Cerebellar cortex (tissue), 1 donor: ENCODE measurements around the gene NTM.
A peak's percentile ranks its signal among the peaks of the same experiment; 100 is the strongest.

Source experiments
- DNase-seq: peaks from one replicate; pipeline ENCODE4 v3.0.0-alpha.2; 2015; ENCODE audit warnings: low spot score

NTM gene

DNA sequence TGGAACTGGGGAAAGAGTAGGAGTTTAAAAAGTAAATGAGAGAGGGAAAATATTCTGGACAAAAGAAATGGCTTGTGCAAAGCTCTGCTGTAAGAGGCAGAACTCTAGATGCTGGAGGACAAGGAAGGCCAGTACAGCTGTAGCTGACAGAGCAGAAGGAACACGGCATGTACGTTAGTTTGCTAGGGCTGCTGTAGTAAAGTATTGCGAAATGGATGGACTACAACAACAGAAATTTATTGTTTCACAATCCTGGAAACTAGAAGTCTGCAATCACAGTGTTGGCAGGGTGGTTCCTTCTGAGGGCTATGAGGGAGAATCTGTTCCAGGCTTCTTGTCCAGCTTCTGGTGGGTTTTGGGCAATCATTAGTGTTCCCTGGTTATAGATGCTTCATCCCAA lies 454.4 kb downstream of the NTM start:
- no peak for DNase-seq

DNA sequence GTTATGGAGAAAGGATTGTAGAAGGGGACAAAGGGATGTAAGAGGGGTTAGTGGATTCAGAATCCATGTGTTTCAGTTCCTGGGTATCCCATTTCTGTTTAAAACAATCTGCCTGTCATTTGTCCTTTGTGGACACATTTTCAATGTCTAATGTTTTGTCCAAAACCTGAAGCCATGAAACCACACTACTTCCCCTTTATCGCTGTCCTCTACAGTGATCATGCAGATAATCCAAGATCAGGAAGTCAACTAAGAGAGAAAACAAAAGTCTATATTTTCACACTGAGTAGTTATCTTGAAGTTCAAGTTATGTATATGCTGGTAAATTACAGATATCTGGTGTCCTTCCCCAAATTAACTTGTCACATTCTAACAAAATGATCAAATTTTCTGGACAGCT lies 457.0 kb downstream of the NTM start:
- no peak for DNase-seq

DNA sequence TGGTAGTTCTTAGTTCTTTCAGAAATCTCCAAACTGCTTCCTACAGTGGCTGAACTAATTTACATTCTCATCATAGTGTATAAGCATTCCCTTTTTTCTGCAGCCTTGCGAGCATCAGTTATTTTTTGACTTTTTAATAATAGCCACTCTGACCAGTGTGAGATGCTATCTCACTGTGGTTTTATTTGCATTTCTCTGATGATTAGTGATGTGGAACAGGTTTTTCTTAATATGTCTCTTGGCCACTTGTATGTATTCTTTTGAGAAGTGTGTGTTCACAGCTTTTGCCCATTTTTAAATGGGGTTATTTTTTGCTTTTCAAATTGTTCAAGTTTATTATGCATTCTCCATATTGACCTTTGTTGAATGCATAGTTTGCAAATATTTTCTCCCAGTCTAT lies 459.3 kb downstream of the NTM start:
- DNase-seq = no peak

DNA sequence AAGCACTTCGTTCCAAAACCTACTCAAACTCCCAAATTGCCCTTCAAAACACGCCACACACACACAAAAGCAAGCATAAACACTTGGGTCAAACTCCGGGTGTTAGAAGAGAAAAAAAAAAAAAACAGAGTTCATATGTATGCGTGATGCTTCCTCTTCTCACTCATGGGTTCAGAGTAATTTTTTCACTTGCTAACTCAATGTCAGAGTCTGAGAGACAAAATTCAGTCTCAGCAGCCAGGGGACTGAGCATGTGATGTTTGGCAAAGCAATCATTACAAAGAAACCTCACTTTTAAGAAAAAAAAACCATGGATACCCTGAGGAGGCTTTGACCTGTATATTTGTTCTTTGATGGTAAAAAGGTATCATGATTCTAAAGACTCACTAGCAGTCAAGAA lies 461.7 kb downstream of the NTM start:
- no peak for DNase-seq

DNA sequence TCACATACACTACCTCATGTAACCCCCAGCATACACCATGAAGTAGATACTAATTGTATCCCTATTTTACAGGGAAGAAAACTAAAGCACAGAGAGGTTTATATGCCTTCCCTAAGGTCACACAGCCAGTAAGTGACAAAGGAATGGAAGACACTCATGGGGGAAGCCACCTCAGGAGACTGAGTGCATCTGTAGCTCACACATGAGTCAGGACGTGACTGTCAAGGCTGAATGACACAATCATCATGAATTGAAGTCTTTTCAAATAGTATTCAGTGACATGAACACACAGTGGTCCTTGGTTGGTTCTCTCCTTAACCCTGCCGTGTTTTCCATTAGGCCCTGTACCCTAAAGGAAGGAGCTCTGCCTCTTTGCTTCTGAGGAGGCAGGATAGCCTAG lies 463.0 kb downstream of the NTM start:
- DNase-seq = no peak

DNA sequence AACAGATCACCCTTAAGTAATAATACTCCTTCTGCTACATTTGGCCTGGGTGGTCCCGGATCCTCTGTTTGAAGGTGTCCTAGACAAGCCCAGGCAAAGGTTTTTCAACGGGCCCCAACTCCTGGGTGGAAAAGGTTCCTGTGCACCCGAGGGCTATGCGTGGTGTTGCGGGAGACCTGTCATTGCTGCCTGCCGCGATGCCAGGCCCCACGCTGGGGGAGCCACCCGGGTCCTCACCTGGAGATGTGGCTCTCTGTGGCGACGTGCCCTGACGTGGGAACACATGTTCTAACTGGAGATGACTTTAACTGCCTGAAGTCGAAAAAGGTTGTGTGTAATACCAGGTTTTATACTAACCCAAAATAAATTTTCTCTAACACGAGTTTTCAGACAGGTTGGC lies 467.1 kb downstream of the NTM start:
- DNase-seq = no peak

DNA sequence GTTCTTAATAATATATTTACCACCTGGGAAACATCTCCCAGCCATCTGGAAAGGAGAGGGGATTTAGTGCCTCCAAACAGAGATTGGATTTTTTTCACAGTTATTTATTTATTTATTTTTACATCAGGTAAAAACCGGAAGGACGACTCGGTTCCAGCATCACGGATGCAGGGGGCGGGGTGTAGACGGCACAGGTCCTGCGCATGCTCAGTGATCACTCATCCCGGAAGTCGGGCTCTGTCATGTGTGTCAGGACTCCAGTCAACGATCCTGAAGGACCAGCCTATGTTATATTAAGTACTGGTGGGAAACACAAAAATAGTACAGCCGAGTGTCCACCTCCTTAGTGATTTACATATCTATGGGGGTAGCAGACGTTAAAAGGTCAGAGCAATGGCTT lies 467.6 kb downstream of the NTM start:
- DNase-seq = no peak

DNA sequence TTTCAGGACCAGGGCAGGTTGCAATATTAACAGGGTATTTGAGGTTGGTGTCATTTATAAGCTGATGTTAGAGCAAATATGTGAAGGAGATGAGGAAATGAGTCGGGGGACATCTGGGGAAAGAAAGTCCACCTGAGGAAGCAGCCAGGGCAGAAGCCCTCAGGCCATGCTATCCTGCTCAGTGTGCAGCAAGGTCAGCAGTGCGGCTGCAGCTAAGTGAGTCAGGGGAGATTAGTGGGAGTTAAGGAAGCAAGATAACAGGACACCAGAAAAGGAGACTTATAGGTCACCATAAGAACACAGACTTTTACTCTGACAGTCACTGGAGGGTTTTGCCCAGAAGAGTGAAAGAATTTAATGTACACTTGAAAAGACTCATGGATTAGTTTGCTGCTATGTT lies 468.9 kb downstream of the NTM start:
- DNase-seq = no peak

DNA sequence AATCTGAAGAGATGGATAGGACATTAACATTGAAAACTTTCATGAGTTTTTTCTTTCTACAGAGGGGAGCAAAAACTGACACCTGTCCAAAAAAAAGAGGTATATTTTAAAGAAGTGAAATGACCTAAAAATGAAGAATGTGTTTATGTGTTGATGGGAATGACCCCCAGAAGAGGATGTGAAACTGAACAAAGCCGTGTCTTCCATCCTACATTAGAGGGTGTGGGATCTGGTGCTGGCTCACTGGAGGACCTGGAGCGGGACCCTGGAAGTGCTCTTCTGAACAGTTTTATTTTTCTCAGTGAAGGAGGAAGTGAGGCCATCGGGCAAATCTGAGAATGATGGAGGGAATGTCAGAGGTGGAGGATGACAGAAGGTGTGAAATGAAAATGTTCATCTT lies 470.1 kb downstream of the NTM start:
- DNase-seq = no peak

DNA sequence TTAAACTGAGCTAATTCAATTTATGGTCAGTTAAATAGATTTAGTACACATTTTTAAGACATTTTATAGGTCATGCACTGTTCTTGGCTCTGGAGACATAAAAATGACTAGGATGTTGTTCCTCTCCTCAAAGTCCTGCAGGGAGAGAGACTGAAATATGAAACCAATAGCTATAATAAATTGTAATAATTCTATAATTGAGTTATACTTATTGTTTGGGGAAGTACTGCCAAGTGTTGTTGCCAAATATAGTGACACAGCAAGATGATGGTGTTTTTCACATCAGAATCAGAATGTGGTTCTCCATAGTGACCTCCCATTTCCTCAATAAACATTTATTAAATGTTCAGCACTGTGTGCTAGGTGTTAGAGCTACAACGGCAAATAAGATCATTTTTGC lies 470.6 kb downstream of the NTM start:
- DNase-seq = no peak

DNA sequence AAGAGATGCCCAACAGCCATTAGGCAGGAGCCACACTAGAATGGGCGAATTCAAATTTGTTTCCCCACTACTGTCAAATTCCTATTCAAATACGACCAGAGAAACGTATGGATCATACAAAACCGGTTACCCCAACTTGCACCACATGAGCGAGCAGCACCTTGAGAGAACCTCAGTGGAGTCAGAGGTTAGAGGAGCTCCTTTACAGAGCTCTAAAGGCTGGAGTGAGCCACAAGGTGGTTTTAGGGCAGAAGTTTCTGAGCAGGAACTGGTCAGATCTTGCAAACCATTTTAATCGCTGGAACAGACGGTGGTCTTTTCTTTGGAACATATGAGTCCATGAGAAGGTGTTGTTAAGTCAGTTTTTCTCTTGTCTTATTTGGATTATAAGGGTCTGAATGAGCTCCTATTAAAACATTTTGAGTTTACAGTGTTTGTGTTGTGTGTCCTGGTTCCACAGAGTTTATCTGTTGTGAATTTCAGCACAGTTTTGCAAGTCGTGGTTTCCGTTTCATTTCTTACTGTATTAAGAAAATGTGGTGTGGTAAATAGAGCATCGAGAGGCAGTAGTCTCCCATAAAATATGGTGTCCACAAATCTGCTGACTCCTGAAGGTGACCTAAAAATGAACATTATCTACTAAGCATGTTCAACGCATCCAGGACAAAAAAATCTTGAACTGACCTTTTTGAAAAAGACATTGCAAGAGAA lies 471.7 kb downstream of the NTM start:
- DNase-seq = no peak

DNA sequence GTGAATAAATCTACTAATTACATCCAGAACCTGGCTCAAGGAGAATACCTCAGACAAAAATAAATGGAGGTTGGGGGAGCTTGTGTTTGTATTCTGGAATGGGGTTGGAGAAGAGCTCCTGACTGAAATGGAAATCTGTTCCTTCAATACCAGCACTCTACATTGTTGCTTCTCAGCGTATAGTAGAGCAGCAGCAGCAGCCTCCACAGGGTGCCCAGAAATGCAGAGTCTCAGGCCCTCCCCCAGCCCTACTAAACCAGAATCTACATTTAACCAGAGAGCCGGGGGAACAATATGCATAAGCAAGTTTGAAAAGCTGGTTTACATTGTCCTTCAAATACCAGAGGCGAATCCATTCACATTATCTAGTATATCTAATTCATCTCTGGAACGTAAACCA lies 474.8 kb downstream of the NTM start:
- no peak for DNase-seq

DNA sequence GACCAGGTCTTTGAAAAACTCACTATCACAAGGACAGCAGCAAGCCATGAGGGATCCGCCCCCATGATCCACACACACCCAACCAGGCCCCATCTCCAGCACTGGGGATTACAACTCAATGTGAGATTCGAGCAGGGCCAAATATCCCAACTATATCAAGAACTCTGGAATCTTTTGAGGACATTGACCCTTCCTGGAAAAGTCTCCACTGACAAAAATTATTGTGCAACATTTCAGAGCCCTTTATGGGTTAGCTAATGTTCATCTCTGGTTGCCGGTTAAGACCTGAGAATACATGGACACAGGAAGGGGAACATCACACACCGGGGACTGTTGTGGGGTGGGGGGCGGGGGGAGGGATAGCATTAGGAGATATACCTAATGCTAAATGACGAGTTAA lies 479.1 kb downstream of the NTM start:
- DNase-seq = no peak

DNA sequence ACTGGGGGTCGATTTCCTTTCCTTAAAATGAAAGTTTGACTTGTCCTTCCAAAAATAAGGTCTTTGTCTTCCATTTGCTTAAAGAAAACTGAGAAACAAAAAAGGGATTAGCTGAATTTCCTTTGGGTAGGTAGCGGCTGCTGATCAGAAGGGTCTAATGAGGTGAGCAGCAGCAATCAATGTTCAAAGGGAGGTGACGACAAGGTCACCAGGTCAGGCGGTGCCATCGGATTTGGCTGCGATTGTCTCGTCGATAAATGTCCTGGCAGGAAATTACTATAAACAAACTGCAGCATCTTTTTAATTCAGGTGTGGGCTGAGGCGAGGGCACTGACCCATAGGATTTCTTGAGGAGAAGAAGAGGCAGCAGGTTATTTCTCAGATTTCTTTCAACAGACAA lies 480.1 kb downstream of the NTM start:
- no peak for DNase-seq

DNA sequence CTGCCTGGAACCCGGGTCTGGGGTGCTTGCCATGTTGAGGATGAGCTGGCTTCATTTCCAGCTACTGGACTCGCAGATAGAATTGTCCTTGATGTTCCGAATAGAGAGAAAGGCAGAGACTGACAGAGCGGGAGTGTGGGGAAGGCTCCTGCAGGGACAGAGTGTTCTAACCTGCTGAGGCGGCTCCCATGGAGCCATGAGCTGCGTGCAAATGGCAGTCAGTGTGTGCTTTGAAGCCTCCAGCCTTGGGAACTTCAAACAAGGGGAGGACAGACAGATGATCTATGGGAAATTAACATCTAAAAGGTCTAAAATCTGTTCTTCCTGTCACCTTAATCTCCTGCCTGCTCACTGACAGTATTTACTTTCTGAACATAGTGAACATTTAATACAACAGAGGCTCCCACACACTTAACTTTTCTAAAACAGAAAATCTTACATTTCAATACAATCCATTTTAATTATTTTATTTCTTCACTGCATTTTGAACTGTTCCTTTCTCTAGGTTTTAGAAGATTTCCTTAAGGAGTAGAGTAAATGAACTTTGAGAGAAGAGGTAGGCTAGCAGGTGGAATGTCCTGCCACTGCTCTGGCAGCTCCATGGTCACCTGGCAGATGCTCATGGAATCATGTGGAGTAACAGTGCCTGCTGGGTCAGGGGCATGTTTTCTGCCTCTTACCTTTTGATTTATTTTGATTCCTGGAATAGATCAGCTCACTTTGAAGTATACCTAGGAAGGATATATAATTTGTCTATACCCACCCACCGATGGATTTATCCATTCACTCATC lies 481.7 kb downstream of the NTM start:
- DNase-seq = peak; percentile 37

DNA sequence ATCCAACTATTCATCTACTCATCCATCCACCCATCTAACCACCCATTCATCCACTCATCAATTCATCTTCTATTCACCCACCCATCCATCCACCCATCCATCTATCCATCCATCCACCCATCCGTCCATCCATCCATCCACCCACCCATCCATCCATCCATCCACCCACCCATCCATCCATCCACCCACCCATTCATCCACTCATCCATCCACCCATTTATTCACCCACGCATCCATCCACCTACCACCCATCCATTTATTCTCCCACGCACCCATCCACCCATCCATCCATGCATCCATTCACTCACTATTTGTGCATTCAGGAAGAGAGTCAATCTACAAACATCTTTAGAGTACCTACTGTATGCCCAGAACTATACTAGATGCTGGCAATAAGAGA lies 482.3 kb downstream of the NTM start:
- DNase-seq = no peak

DNA sequence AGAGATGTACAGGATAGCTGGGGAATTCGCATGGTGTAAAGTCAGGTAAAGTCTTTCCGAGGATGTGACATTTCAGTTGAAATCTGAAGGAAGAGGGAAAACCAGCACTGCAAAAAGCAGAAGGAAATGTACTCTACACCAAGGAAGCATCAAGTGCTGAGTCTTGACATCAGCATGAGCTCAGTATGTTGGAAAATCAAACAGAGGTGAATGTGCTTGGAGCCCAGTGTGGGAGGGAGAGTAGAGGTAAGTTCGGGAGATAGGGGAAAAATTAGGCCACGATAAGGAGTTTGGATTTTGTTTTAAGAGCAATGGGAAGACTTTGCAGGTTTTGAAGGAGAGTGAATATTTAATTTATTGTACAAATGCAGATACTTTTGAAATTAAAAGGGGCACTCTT lies 484.0 kb downstream of the NTM start:
- no peak for DNase-seq

DNA sequence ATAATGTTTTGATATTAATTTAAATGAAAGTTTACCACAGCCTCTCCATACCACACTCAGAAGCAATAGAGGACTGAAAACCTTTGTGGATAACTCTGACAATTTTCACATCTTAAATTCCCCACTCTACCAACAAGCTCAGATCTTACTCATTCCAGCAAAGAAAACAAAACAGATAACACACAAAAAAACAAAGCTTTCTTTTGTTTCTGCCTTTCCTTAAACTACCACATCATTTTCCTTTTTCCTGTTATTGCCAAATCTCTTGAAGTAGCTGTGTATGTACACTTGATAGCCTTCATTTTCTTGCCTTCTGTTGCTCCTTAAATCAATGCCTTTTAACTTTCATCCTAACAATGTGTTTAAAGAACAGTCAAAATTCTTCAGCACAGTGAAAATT lies 484.9 kb downstream of the NTM start:
- no peak for DNase-seq

DNA sequence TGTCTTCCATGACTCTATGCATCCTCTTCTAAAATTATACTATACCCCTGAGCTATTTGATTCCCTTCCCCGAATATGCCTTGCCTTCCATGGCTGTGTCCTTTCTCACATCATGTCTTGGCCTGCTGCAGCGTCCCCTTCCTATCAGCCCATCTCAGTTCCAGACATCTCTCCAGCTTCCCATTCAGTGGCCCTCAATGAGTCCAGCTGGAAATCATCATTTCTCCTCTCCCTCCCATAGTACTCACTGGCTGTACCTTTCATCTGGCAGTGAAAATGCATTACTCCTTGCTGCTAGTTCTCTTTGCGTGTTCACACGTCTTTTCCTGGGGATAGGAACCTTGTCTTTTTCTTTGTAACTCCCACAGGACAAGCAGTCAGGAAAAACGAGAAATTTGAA lies 486.8 kb downstream of the NTM start:
- no peak for DNase-seq

DNA sequence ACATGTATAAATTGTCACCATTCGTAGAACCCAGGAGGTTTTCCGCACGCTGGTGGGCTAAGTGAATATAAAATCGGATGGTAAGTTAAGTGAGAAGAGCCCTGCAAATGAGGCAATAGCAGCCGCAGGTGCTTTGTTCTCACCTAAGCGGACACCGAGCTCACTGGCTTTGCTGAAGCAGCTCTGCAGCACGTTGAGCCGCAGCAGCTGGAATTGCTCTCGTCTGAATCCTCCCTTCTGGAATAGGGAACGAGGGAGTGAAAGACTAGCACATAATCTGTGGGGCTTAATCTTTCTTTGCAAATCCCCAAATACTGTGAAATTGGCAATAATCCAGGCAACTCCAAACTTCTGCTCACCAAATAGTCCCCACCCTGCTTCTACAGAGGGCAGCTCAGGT lies 488.1 kb downstream of the NTM start:
- no peak for DNase-seq

DNA sequence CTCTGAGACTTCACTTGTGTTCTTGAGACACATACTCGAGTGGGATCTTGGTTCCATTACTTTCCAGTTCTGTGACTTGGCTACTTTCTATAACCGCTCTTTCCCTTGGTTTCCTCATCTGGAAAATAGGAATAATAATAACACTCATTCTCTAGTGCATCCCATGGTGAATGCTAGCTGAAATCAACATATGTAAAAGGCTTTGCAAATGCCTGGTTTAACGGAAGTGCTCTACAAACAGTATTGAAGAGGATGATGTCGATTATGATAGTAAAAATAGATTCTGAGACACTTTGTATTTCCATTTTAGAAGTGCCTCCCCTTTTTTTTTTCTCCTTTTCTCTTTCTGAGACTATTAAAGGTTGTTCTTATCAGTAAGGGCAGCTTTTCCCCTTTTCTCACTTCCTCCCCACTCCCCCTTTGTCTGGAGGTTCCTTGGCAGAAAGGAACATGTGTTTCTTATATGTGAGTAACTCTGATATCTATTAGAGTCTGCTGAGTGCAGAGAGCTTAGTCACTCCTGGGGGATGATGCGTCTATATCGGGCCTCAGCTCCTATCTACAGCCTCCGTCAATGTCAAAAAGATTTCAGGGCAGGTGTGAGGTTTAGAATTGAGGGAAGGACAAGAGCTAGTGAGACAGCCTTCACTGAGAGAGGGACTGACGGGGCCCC lies 489.3 kb downstream of the NTM start:
- no peak for DNase-seq

DNA sequence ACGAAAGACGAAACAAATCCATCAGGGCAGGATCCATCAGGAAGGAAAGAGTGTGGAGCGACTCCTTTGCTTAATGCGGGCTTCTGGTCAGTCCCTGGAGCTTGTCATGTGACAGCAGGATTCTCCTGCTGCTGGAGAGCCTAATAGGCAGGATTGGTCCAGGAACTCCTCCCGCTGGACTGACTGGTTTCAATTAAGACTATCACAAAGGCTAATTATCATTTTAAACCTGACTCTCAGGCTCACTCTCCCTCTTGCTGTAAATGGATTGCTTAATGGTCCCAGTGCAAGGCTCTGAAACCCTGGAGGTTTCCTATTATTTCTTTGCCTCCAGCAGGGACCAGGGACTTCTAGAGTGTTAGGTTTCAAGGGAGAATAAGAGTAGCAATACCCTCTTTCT lies 493.8 kb downstream of the NTM start:
- no peak for DNase-seq

DNA sequence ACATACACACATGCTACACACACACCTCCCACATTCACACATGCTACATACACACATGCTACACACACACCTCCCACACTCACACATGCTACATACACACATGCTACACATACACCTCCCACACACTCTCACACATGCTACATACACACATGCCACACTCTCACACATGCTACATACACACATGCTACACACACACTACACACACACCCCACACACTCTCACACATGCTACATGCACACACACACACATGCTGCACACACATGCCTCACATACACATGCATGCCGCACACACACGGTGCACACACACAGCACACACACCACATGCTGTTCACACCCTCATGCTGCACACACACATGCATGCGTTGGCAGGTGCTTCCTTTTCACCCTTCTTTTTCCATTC lies 495.4 kb downstream of the NTM start:
- no peak for DNase-seq
